Esophagus squamous epithelium (tissue), 5 donors: ENCODE measurements around the gene ABCC9. TPM values are rescaled to one million over a fixed set of nuclear protein-coding genes. Genes with fewer than 3 reads are reported as not detected.

Experiments used
- DNase-seq: peaks from one replicate; lab custom pipeline; 2025; lab: John Stamatoyannopoulos, UW
- H3K27ac ChIP-seq, 4 donors: fragments of 200-600 bp; sonication (generic); one replicate each; pipeline ENCODE4 v1.5.1; 2016 to 2019; ENCODE audit warnings: mild to moderate bottlenecking in 1 of 4
- H3K27me3 ChIP-seq, 4 donors: fragments of 200-600 bp; sonication (generic); 1 replicate in 3 of 4; 2 replicates in 1 of 4; pipeline versions ENCODE4 v1.5.1 to v1.6.0; 2017 to 2021; ENCODE audit warnings: antibody characterized with exemption in 1 of 4
- H3K36me3 ChIP-seq, 3 donors: fragments of 200-600 bp; sonication (generic); one replicate each; pipeline ENCODE4 v1.5.1; 2016 to 2019
- H3K4me1 ChIP-seq, 3 donors: fragments of 200-600 bp; sonication (generic); one replicate each; pipeline ENCODE4 v1.5.1; 2017 to 2019
- H3K4me3 ChIP-seq, 4 donors: fragments of 200-600 bp; sonication (generic); 1 replicate in 3 of 4; 2 replicates in 1 of 4; pipeline ENCODE4 v1.5.1; 2016 to 2019; ENCODE audit warnings: mild to moderate bottlenecking in 2 of 4, moderate library complexity in 1 of 4
- H3K9me3 ChIP-seq, 3 donors: fragments of 200-600 bp; sonication (generic); one replicate each; pipeline ENCODE4 v1.5.1; 2016 to 2019
- POLR2A ChIP-seq, 4 donors: fragments of 450-650 bp; IDR thresholded peaks; one replicate each; pipeline ENCODE4 v1.6.1; 2017; ENCODE audit warnings: antibody characterized with exemption in 4 of 4, mild to moderate bottlenecking in 4 of 4, moderate library complexity in 3 of 4
- WGBS, 2 donors: methylation state at CpG; one replicate each; pipeline ENCODE4 v1.1.5; 2018; 5-methylcytosine and 5-hydroxymethylcytosine counted together
- intact Hi-C: fragments of 100-400 bp; cut with DNase I; formaldehyde crosslinking; loops from one replicate; pipeline ENCODE4 v1.15.0; 2022
- total RNA-seq, 4 donors: library from RNA; depleted of rRNA; stranded (reverse); fragments of >200 nt; gene quantifications; one replicate each; pipeline ENCODE4 v1.1.0, GENCODE V29; 2016
- TF ChIP-seq, protein P1 (sequence below), 6 experiments: fragments of 450-650 bp in 4 of 6; fragments of 200-600 bp in 2 of 6; sonication (generic) in 2 of 6; IDR thresholded peaks; one replicate each; pipeline ENCODE4 v1.5.1; 2016 to 2019; ENCODE audit warnings: antibody characterized with exemption in 6 of 6, mild to moderate bottlenecking in 4 of 6, moderate library complexity in 4 of 6
- donor health status: DM: yes; HTN: yes; CAD: no.

Gene ABCC9
- total RNA-seq, 4 donors from 2014 or later = 0.68 to 11.6 (median 6.0) TPM

DNA sequence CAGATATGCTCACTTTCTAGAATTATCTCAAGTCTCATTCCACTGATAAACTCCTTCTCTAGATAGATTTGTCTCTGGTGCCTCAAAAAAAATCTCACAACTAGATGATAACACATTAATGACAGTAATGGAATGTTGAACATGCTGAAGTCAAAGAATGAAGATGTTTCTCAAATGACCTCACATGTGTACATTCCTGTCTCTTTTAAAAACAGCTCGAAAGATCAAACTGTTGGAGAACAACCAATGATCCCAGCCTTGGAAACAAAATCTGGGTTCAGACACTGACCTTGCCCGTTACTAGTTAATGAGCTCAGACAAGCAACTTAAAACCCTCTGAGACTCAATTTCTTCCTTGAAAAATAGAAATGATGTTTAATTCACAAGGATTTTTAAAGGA is 122.0 kb downstream of the ABCC9 start:
- H3K4me3 ChIP-seq = no peak overlapping the region
- DNase-seq = no peak

DNA sequence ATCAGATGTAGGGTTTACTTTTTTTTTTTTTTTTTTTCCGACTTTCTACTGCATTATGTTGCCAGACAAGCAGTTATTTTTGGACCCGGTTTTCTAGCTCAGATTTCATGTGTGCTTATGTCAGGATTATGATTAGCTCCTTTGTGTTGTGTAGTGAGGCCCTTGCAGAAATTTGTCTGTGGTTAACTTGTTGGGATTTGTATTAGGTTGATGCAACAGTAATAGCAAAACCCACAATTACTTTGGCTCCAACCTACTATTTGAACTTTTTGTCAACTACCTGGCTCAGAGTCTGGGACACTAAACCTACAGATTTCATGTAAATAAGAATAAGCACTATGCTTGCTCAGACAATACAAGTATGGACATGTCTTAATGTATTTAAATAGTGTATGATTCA is 122.6 kb downstream of the ABCC9 start:
- Histone ChIP-seq H3K36me3 (no peaks in the 10 kb centered on the region), H3K27me3 (no peaks in the 10 kb centered on the region), H3K9me3 (no peaks in the 10 kb centered on the region), H3K4me1 (peaks cover 0 to 18% (median 4%) of the 10 kb centered on the region in 3 donors), H3K4me3 (no peak overlapping the region), H3K27ac (no peak overlapping the region)
- 19 to 26% methylated on average over 2 of the region's 2 CpGs for WGBS, 2 donors
- intact Hi-C loops = no loop called here
- DNase-seq = no peak
- TF ChIP-seq, protein P1, sequence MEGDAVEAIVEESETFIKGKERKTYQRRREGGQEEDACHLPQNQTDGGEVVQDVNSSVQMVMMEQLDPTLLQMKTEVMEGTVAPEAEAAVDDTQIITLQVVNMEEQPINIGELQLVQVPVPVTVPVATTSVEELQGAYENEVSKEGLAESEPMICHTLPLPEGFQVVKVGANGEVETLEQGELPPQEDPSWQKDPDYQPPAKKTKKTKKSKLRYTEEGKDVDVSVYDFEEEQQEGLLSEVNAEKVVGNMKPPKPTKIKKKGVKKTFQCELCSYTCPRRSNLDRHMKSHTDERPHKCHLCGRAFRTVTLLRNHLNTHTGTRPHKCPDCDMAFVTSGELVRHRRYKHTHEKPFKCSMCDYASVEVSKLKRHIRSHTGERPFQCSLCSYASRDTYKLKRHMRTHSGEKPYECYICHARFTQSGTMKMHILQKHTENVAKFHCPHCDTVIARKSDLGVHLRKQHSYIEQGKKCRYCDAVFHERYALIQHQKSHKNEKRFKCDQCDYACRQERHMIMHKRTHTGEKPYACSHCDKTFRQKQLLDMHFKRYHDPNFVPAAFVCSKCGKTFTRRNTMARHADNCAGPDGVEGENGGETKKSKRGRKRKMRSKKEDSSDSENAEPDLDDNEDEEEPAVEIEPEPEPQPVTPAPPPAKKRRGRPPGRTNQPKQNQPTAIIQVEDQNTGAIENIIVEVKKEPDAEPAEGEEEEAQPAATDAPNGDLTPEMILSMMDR (IDR thresholded peaks at IDR 0.05) = no peak
- TF ChIP-seq POLR2A (IDR thresholded peaks at IDR 0.05) = no peak

More for the DNA sequence above, 122.0 kb downstream of the ABCC9 start:
- TF ChIP-seq, protein P1 (IDR thresholded peaks at IDR 0.05) = no peak
- no peak for TF ChIP-seq POLR2A (IDR thresholded peaks at IDR 0.05)
- Histone ChIP-seq H3K27ac (no peak overlapping the region), H3K27me3 (no peaks in the 10 kb centered on the region), H3K9me3 (no peaks in the 10 kb centered on the region), H3K36me3 (no peaks in the 10 kb centered on the region), H3K4me1 (peaks cover 0 to 18% (median 4%) of the 10 kb centered on the region in 3 donors)
- WGBS, 2 donors = 22 to 31% methylated on average over 2 of the region's 2 CpGs
- intact Hi-C loops = no loop called here

DNA sequence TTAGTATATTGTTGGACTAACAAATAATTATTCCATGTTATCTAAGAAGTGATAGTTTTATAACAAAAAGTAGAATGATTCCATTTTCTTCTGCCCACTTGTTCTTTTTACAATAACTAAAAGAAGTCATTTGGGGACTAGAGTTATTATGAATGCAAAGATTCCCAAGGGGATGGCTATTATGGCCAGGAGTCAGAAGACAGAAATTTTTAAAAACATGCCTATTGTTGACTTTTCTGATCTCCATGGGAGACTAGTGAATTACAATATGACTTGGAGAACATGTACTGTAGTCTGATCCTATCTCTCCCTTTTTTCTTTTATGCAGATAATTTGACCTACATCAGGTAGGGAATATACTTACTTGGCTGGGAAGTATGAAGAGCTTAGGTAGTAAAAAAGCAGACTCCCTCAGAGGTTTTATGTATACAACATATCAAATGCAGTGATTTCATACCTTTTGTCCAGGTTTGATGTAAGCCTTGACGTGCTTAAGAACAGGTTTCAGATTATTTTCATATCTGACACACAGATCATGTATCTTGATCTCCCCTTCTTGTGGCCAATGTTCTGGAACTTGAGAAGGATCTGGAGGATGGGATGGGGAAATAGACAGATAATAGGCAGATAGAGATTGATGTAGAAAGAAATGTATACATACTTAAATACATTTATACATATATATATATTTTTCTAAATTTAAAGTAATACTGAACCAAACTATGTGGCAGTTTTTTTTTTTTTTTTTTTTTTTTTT is 125.7 kb downstream of the ABCC9 start:
- 59 to 82% methylated on average over 1 of the region's 1 CpG for WGBS, 2 donors
- H3K4me1 ChIP-seq = peaks cover 0 to 18% (median 4%) of the 10 kb centered on the region in 3 donors
- TF ChIP-seq, protein P1 (IDR thresholded peaks at IDR 0.05) = no peak
- TF ChIP-seq POLR2A (IDR thresholded peaks at IDR 0.05) = no peak
- intact Hi-C loops = no loop called here
- H3K27ac ChIP-seq = no peak overlapping the region
- H3K4me3 ChIP-seq = no peak overlapping the region
- H3K36me3 ChIP-seq = no peaks in the 10 kb centered on the region
- H3K9me3 ChIP-seq = no peaks in the 10 kb centered on the region
- DNase-seq = no peak
- no peaks in the 10 kb centered on the region for H3K27me3 ChIP-seq

DNA sequence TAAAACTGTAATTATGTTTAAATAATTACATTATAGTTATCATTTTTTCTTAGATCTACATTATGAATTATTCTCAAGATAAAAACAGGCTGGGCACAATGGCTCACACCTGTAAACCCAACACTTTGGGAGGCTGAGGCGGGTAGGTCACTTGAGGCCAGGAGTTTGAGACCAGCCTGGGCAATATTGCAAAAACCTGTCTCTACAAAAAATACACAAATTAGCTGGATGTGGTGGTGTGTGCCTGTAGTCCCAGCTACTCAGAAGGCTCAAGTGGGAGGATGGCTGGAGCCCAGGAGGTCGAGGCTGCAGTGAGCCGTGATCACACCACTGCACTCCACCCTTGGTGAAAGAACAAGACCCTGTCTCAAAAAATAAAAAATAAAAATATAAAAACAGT is 126.4 kb downstream of the ABCC9 start:
- H3K36me3 ChIP-seq = no peaks in the 10 kb centered on the region
- no peak for DNase-seq
- no peaks in the 10 kb centered on the region for H3K27me3 ChIP-seq
- no peak overlapping the region for H3K27ac ChIP-seq
- H3K4me1 ChIP-seq = peaks cover 0 to 13% (median 4%) of the 10 kb centered on the region in 3 donors
- no peak for TF ChIP-seq POLR2A (IDR thresholded peaks at IDR 0.05)
- TF ChIP-seq, protein P1 (IDR thresholded peaks at IDR 0.05) = no peak
- intact Hi-C loops = no loop called here
- H3K9me3 ChIP-seq = no peaks in the 10 kb centered on the region
- no peak overlapping the region for H3K4me3 ChIP-seq
- 82 to 83% methylated on average over 3 of the region's 3 CpGs for WGBS, 2 donors

- DNase-seq = no peak
- no peak overlapping the region for H3K4me3 ChIP-seq
- no peak overlapping the region for H3K27ac ChIP-seq
- no peak for TF ChIP-seq POLR2A (IDR thresholded peaks at IDR 0.05)
- TF ChIP-seq, protein P1 (IDR thresholded peaks at IDR 0.05) = no peak
- H3K4me1 ChIP-seq = peaks cover 0 to 8% (median 3%) of the 10 kb centered on the region in 3 donors
- 81 to 87% methylated on average over 2 of the region's 2 CpGs for WGBS, 2 donors
- intact Hi-C loops = no loop called here
- no peaks in the 10 kb centered on the region for H3K9me3 ChIP-seq
- no peaks in the 10 kb centered on the region for H3K27me3 ChIP-seq
- no peaks in the 10 kb centered on the region for H3K36me3 ChIP-seq
Measured at GRCh38 chr12:21814327-21814726, 126.9 kb downstream of the ABCC9 start.
